GM12875 (cell line): Measurements from ENCODE around the gene P4HB.

Experiments used
- H3K4me3 ChIP-seq: one replicate; pipeline ENCODE4 v1.5.1; 2011; ENCODE audit warnings: low read depth, low read length, control low read depth
- CTCF ChIP-seq: IDR thresholded peaks from 2 replicates; pipeline ENCODE4 v1.5.1; 2011; ENCODE audit warnings: low read depth, mild to moderate bottlenecking, control low read depth, inconsistent platforms, low read length, moderate library complexity, borderline replicate concordance; ENCODE audit not compliant: insufficient read depth

P4HB gene

GRCh38 chr17:81813861-81814683, 46.3 kb downstream of the P4HB start:
- TF ChIP-seq CTCF, result no peak
- H3K4me3 ChIP-seq, result no peak overlapping the region

DNA sequence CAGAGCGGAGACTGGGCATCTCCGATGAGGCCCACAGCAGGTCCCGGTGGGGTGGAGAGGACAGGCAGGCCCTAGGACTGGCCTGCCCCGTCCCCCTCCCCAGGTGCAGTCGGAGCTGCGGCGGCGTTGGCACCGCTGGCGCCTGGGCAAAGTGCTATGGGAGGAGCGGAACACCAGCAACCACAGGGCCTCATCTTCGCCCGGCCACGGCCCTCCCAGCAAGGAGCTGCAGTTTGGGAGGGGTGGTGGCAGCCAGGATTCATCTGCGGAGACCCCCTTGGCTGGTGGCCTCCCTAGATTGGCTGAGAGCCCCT, 47.0 kb downstream of the P4HB start:
- no peak overlapping the region for H3K4me3 ChIP-seq
- no peak for TF ChIP-seq CTCF

DNA sequence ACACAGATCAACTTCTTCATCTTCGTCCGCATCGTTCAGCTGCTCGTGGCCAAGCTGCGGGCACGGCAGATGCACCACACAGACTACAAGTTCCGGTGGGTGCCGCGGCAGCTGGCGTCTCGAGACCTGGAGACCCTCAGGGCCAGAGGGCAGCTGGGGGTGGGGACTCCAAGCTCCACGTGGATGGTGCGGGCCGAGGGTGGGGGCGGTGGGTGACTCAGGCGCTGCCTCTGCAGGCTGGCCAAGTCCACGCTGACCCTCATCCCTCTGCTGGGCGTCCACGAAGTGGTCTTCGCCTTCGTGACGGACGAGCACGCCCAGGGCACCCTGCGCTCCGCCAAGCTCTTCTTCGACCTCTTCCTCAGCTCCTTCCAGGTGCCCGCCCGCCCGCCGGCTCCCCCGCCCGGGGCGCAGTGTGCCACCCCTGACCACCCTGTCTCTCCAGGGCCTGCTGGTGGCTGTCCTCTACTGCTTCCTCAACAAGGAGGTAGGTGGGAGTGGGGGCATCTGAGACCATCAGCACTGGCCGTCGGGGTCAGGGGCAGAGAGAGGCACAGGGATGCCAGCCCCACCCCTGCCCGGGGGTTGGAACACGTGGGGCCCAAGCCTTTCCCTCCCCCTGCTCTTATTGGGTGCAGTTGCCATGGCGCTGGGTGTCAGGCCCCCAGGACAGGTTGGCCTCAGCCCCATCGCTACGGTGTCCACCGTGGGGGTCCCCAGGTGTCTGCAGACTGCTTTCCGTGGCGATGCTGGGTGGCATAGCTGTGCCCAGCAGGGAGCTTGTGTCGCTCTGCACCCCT, 47.6 kb downstream of the P4HB start:
- no peak for TF ChIP-seq CTCF
- no peak overlapping the region for H3K4me3 ChIP-seq

DNA sequence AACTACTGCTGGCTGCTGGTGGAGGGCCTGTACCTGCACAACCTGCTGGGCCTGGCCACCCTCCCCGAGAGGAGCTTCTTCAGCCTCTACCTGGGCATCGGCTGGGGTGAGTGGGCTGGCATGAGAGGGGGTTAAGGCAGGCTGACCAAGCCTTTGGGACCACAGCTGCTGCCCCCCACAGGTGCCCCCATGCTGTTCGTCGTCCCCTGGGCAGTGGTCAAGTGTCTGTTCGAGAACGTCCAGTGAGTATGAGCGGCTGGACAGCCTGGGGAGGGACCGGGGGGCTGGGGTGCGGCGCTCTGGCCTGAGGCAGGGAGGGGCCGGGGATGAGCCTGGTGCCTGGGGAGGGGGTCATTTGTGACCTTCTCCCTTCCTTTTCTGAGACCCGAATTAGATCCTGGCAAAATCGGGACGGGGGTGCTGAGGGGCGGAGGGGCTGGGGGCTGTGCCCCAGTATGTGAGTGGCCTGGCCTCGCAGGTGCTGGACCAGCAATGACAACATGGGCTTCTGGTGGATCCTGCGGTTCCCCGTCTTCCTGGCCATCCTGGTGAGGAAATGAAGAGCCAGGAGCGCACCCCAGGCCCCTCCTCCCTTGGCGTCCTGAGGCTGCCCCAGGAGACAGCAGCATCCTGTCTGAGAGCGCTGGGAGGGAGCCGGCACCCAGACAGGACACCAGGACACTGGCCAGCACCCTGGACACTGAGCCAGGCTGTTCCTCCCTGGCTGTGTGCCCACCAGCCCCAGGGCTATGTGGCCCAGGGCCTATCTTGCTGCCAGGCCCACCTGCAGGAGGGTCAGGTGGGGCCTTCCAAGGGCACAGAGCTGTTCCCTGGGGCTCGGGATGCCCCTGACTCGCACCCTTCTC, 48.4 kb downstream of the P4HB start:
- no peak overlapping the region for H3K4me3 ChIP-seq
- TF ChIP-seq CTCF, result no peak

DNA sequence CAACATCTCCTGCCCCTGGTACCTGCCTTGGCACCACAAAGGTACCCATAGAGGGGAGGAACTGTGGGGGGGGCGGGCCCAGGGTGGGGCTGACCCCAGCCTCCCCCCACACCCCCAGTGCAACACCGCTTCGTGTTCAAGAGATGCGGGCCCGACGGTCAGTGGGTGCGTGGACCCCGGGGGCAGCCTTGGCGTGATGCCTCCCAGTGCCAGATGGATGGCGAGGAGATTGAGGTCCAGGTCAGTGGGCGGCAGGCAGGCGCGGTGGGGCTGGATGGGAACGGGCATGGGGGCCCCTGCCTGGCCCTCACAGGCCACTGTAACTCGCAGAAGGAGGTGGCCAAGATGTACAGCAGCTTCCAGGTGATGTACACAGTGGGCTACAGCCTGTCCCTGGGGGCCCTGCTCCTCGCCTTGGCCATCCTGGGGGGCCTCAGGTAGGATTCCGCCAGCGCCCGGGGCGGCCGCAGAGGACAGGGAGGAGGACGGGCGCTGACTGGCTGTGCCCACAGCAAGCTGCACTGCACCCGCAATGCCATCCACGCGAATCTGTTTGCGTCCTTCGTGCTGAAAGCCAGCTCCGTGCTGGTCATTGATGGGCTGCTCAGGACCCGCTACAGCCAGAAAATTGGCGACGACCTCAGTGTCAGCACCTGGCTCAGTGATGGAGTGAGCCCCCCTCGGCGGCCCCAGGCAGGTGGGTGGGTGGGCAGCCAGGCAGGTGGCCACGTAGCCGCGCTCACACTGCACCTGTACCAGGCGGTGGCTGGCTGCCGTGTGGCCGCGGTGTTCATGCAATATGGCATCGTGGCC, 49.2 kb downstream of the P4HB start:
- H3K4me3 ChIP-seq, result no peak overlapping the region
- no peak for TF ChIP-seq CTCF

- TF ChIP-seq CTCF, result no peak
- H3K4me3 ChIP-seq, result no peak overlapping the region
These were observed 49.9 kb downstream of the P4HB start for GRCh38 chr17:81810476-81810875.
